Prostate gland (tissue), 2 donors: ENCODE measurements around the gene GNAS-AS1.

ENCODE experiments used
- CTCF ChIP-seq, 4 experiments: fragments of 200-600 bp in 2 of 4; fragments of 450-650 bp in 2 of 4; sonication (generic) in 2 of 4; IDR thresholded peaks; 1 replicate in 3 of 4; 2 replicates in 1 of 4; pipeline ENCODE4 v1.5.1; 2016 to 2019; ENCODE audit warnings: antibody characterized with exemption in 4 of 4, mild to moderate bottlenecking in 2 of 4, moderate library complexity in 2 of 4
- POLR2AphosphoS5 ChIP-seq: sonication (generic); formaldehyde crosslinking; IDR thresholded peaks from one replicate; pipeline ENCODE4 v1.6.1; 2017; ENCODE audit warnings: antibody characterized with exemption

- TF ChIP-seq CTCF (IDR thresholded peaks at IDR 0.05) (no peak), POLR2AphosphoS5 (no peak)
These were observed 30.5 kb upstream of the GNAS-AS1 start for GRCh38 chr20:58880994-58881752.
